Measurements from ENCODE around the gene GSTK1.
A peak's percentile ranks its signal among the peaks of the same experiment; 100 is the strongest.
"Not testable (repeated sequence)": the region's sequence is repeated elsewhere in the genome, so short reads cannot be mapped to it uniquely, and the experiment has no call there.

Gene GSTK1

GRCh38 chr7:143284591-143285469, 21.6 kb downstream of the GSTK1 start, which contains the start of gene TMEM139:
Gene TMEM139, plus strand, starts transcription at chr7:143284958. Its CDS starts 1,000 bp downstream, at chr7:143285958.
- peak; percentile 39 to 88 for DNase-seq (ENCODE audit: low read depth in 1 of 2, low spot score in 1 of 2)
- in situ Hi-C loops (cut with HindIII; ENCODE audit: low pct_unique_long_range_greater_than_20kb, low sequenced_read_pairs): no loop called here

GRCh38 chr7:143285470-143285778, 22.2 kb downstream of the GSTK1 start:
- DNase-seq (ENCODE audit: low read depth in 1 of 2, low spot score in 1 of 2): peak; percentile 26 to 88
- TF ChIP-seq JUND (IDR thresholded peaks at IDR 0.05; ENCODE audit: low read depth): no peak
- in situ Hi-C loops (cut with HindIII; ENCODE audit: low pct_unique_long_range_greater_than_20kb, low sequenced_read_pairs): no loop called here

More at GRCh38 chr7:143284591-143285469, 21.6 kb downstream of the GSTK1 start, which contains the start of gene TMEM139:
- no peak for TF ChIP-seq JUND (IDR thresholded peaks at IDR 0.05; ENCODE audit: low read depth)

- in situ Hi-C loops (cut with HindIII; ENCODE audit: low pct_unique_long_range_greater_than_20kb, low sequenced_read_pairs): no loop called here
- no peak for DNase-seq (ENCODE audit: low read depth in 1 of 2, low spot score in 1 of 2)
- no peak for TF ChIP-seq JUND (IDR thresholded peaks at IDR 0.05; ENCODE audit: low read depth)
These were observed 22.7 kb downstream of the GSTK1 start for GRCh38 chr7:143285806-143286521.

GRCh38 chr7:143286522-143286890, 23.3 kb downstream of the GSTK1 start:
- DNase-seq (ENCODE audit: low read depth in 1 of 2, low spot score in 1 of 2): no peak
- no peak for TF ChIP-seq JUND (IDR thresholded peaks at IDR 0.05; ENCODE audit: low read depth)
- in situ Hi-C loops (cut with HindIII; ENCODE audit: low pct_unique_long_range_greater_than_20kb, low sequenced_read_pairs): no loop called here

- in situ Hi-C loops (cut with HindIII; ENCODE audit: low pct_unique_long_range_greater_than_20kb, low sequenced_read_pairs): no loop called here
- no peak for DNase-seq (ENCODE audit: low read depth in 1 of 2, low spot score in 1 of 2)
- TF ChIP-seq JUND (IDR thresholded peaks at IDR 0.05; ENCODE audit: low read depth): no peak
These were observed 24.2 kb downstream of the GSTK1 start for GRCh38 chr7:143287339-143287934.

GRCh38 chr7:143287935-143288826, 24.9 kb downstream of the GSTK1 start, which contains the start of gene CASP2:
Gene CASP2, plus strand, starts transcription at chr7:143288351. Its CDS starts 105 bp downstream, at chr7:143288456.
- peak; percentile 85 to 97 for DNase-seq (ENCODE audit: low read depth in 1 of 2, low spot score in 1 of 2)
- TF ChIP-seq JUND (IDR thresholded peaks at IDR 0.05; ENCODE audit: low read depth): no peak
- in situ Hi-C loops (cut with HindIII; ENCODE audit: low pct_unique_long_range_greater_than_20kb, low sequenced_read_pairs): no loop called here

GRCh38 chr7:143288836-143289235, 25.6 kb downstream of the GSTK1 start:
- DNase-seq (ENCODE audit: low read depth in 1 of 2, low spot score in 1 of 2): peak in 1 of 2 experiments; percentile 13
- in situ Hi-C loops (cut with HindIII; ENCODE audit: low pct_unique_long_range_greater_than_20kb, low sequenced_read_pairs): no loop called here
- no peak for TF ChIP-seq JUND (IDR thresholded peaks at IDR 0.05; ENCODE audit: low read depth)

- no peak for DNase-seq (ENCODE audit: low read depth in 1 of 2, low spot score in 1 of 2)
- no peak for TF ChIP-seq JUND (IDR thresholded peaks at IDR 0.05; ENCODE audit: low read depth)
- in situ Hi-C loops (cut with HindIII; ENCODE audit: low pct_unique_long_range_greater_than_20kb, low sequenced_read_pairs): no loop called here
These were observed 26.2 kb downstream of the GSTK1 start for GRCh38 chr7:143289421-143289820.

GRCh38 chr7:143289888-143290287, 26.6 kb downstream of the GSTK1 start:
- DNase-seq (ENCODE audit: low read depth in 1 of 2, low spot score in 1 of 2); in situ Hi-C loops (cut with HindIII; ENCODE audit: low pct_unique_long_range_greater_than_20kb, low sequenced_read_pairs): not testable (repeated sequence)

GRCh38 chr7:143290293-143290692, 27.1 kb downstream of the GSTK1 start:
- TF ChIP-seq JUND (IDR thresholded peaks at IDR 0.05; ENCODE audit: low read depth): no peak
- in situ Hi-C loops (cut with HindIII; ENCODE audit: low pct_unique_long_range_greater_than_20kb, low sequenced_read_pairs): no loop called here
- DNase-seq (ENCODE audit: low read depth in 1 of 2, low spot score in 1 of 2): no peak

GRCh38 chr7:143292876-143293275, 29.6 kb downstream of the GSTK1 start:
- TF ChIP-seq JUND (IDR thresholded peaks at IDR 0.05; ENCODE audit: low read depth): no peak
- in situ Hi-C loops (cut with HindIII; ENCODE audit: low pct_unique_long_range_greater_than_20kb, low sequenced_read_pairs): no loop called here
- DNase-seq (ENCODE audit: low read depth in 1 of 2, low spot score in 1 of 2): no peak

- DNase-seq (ENCODE audit: low read depth in 1 of 2, low spot score in 1 of 2): no peak
- in situ Hi-C loops (cut with HindIII; ENCODE audit: low pct_unique_long_range_greater_than_20kb, low sequenced_read_pairs): no loop called here
- TF ChIP-seq JUND (IDR thresholded peaks at IDR 0.05; ENCODE audit: low read depth): no peak
These were observed 32.6 kb downstream of the GSTK1 start for GRCh38 chr7:143295870-143296269.
